WTC11 (cell line): ENCODE results near the gene CACNB4. TPM values are rescaled to one million over a fixed set of nuclear protein-coding genes. Genes with fewer than 3 reads are reported as not detected.

ENCODE experiments used
- ATAC-seq: fragments of 200-7000 bp; cut with Tn5 transposase; 2 replicates; pipeline ENCODE4 v1.10.0; 2021; ENCODE audit warnings: mild to moderate bottlenecking, moderate library complexity
- CTCF ChIA-PET: fragments of 300-600 bp; sonication (Branson Sonifier 250); formaldehyde crosslinking; loops from one replicate; lab custom pipeline; 2021; ENCODE audit warnings: antibody characterized with exemption; lab: Charles Lee
- POLR2A ChIA-PET: fragments of 350-600 bp; sonication (Branson Sonifier 250); formaldehyde crosslinking; loops from one replicate; lab custom pipeline; 2021; ENCODE audit warnings: antibody characterized with exemption; lab: Charles Lee
- DNase-seq: peaks from one replicate; pipeline ENCODE4 v3.0.0; 2021; ENCODE audit warnings: low spot score
- H3K27ac Mint-ChIP-seq: 2 replicates; pipeline ENCODE4 v1.8.0; 2021; ENCODE audit warnings: mixed read lengths
- H3K27me3 Mint-ChIP-seq: 2 replicates; pipeline ENCODE4 v1.8.0; 2021; ENCODE audit warnings: low read depth, mild to moderate bottlenecking, moderate library complexity, mixed read lengths
- H3K36me3 Mint-ChIP-seq: 2 replicates; pipeline ENCODE4 v1.8.0; 2021; ENCODE audit warnings: mixed read lengths
- H3K4me1 Mint-ChIP-seq: 2 replicates; pipeline ENCODE4 v1.8.0; 2022; ENCODE audit warnings: mixed read lengths
- H3K4me3 Mint-ChIP-seq: 2 replicates; pipeline ENCODE4 v1.8.0; 2021; ENCODE audit warnings: mild to moderate bottlenecking, moderate library complexity, mixed read lengths
- H3K9me3 Mint-ChIP-seq: 2 replicates; pipeline ENCODE4 v1.8.0; 2021; ENCODE audit warnings: mixed read lengths
- E2F1 ChIP-seq: sonication (generic); formaldehyde crosslinking; IDR thresholded peaks from 2 replicates; pipeline ENCODE4 v1.8.0; 2022; ENCODE audit warnings: mild to moderate bottlenecking, missing genetic modification reagents
- EMX1 ChIP-seq: fragments of 250-450 bp; sonication (Bioruptor Pico); IDR thresholded peaks from 2 replicates; pipeline ENCODE4 v1.8.0; 2021; ENCODE audit warnings: mild to moderate bottlenecking
- ETV6 ChIP-seq: sonication (generic); formaldehyde crosslinking; IDR thresholded peaks from 2 replicates; pipeline ENCODE4 v1.8.1; 2022; ENCODE audit warnings: mild to moderate bottlenecking, missing genetic modification reagents
- FOXJ3 ChIP-seq: sonication (generic); formaldehyde crosslinking; IDR thresholded peaks from 2 replicates; pipeline ENCODE4 v1.9.0; 2021; ENCODE audit warnings: missing genetic modification reagents, mild to moderate bottlenecking, borderline replicate concordance
- FOXP1 ChIP-seq: sonication (generic); formaldehyde crosslinking; IDR thresholded peaks from 2 replicates; pipeline ENCODE4 v1.8.0; 2022; ENCODE audit warnings: missing genetic modification reagents, mild to moderate bottlenecking, moderate library complexity, borderline replicate concordance
- FOXP4 ChIP-seq: sonication (generic); formaldehyde crosslinking; IDR thresholded peaks from 2 replicates; pipeline ENCODE4 v1.8.0; 2022; ENCODE audit warnings: mild to moderate bottlenecking, missing genetic modification reagents
- HMGA2 ChIP-seq: fragments of 250-450 bp; sonication (Bioruptor Pico); IDR thresholded peaks from 2 replicates; pipeline ENCODE4 v1.4.0; 2021; ENCODE audit warnings: mild to moderate bottlenecking, moderate library complexity
- JAZF1 ChIP-seq: fragments of 250-450 bp; sonication (Bioruptor Pico); IDR thresholded peaks from 2 replicates; pipeline ENCODE4 v1.9.0; 2021; ENCODE audit warnings: moderate library complexity, mild to moderate bottlenecking, inconsistent platforms
- JUN ChIP-seq: sonication (generic); formaldehyde crosslinking; IDR thresholded peaks from 2 replicates; pipeline ENCODE4 v1.8.0; 2023; ENCODE audit warnings: mild to moderate bottlenecking, missing genetic modification reagents
- MAX ChIP-seq: sonication (generic); formaldehyde crosslinking; IDR thresholded peaks from 2 replicates; pipeline ENCODE4 v1.8.0; 2022; ENCODE audit warnings: mild to moderate bottlenecking, missing genetic modification reagents
- MXD4 ChIP-seq: fragments of 250-450 bp; sonication (Bioruptor Pico); IDR thresholded peaks from 2 replicates; pipeline ENCODE4 v1.8.0; 2021; ENCODE audit warnings: mild to moderate bottlenecking, moderate library complexity, borderline replicate concordance
- MYBL2 ChIP-seq: sonication (generic); formaldehyde crosslinking; IDR thresholded peaks from 2 replicates; pipeline ENCODE4 v1.8.1; 2023; ENCODE audit warnings: mild to moderate bottlenecking, moderate library complexity, missing genetic modification reagents
- OVOL2 ChIP-seq: fragments of 250-450 bp; sonication (Bioruptor Pico); IDR thresholded peaks from 2 replicates; pipeline ENCODE4 v1.9.0; 2021; ENCODE audit warnings: mild to moderate bottlenecking, borderline replicate concordance
- PREB ChIP-seq: sonication (generic); formaldehyde crosslinking; IDR thresholded peaks from 2 replicates; pipeline ENCODE4 v1.8.1; 2022; ENCODE audit warnings: mild to moderate bottlenecking, missing genetic modification reagents, moderate library complexity, borderline replicate concordance
- RORB ChIP-seq: fragments of 250-450 bp; sonication (Bioruptor Pico); IDR thresholded peaks from 2 replicates; pipeline ENCODE4 v1.9.0; 2021; ENCODE audit warnings: mild to moderate bottlenecking
- SMAD3 ChIP-seq: sonication (generic); formaldehyde crosslinking; IDR thresholded peaks from 2 replicates; pipeline ENCODE4 v1.8.0; 2022; ENCODE audit warnings: missing genetic modification reagents, mild to moderate bottlenecking, borderline replicate concordance
- SMAD4 ChIP-seq: sonication (generic); formaldehyde crosslinking; IDR thresholded peaks from 2 replicates; pipeline ENCODE4 v1.8.0; 2022; ENCODE audit warnings: mild to moderate bottlenecking, missing genetic modification reagents
- TEAD1 ChIP-seq: sonication (generic); formaldehyde crosslinking; IDR thresholded peaks from 2 replicates; pipeline ENCODE4 v1.8.0; 2022; ENCODE audit warnings: mild to moderate bottlenecking, missing genetic modification reagents
- ZBTB21 ChIP-seq: sonication (generic); formaldehyde crosslinking; IDR thresholded peaks from 2 replicates; pipeline ENCODE4 v1.8.1; 2023; ENCODE audit warnings: mild to moderate bottlenecking, missing genetic modification reagents, borderline replicate concordance
- ZNF532 ChIP-seq: fragments of 250-450 bp; sonication (Bioruptor Pico); IDR thresholded peaks from 2 replicates; pipeline ENCODE4 v1.9.0; 2021; ENCODE audit warnings: mild to moderate bottlenecking, borderline replicate concordance
- ZSCAN18 ChIP-seq: fragments of 250-450 bp; sonication (Bioruptor Pico); IDR thresholded peaks from 2 replicates; pipeline ENCODE4 v2.1.2; 2022; ENCODE audit warnings: mild to moderate bottlenecking, moderate library complexity
- total RNA-seq: library from RNA; stranded (reverse); gene quantifications from 3 replicates; pipeline ENCODE4 v1.2.3, GENCODE V29; 2021

The CACNB4 gene
- total RNA-seq, 1 experiment from 2014 or later: 4.7 TPM

GRCh38 chr2:151971301-151972051 lies 127.4 kb downstream of the CACNB4 start (continued):
- no peak for TF ChIP-seq MXD4 (CRISPR knock-in tag)
- TF ChIP-seq ETV6 (CRISPR knock-in tag): no peak
- TF ChIP-seq SMAD4 (CRISPR knock-in tag): no peak
- no peak for TF ChIP-seq ZNF532 (CRISPR knock-in tag)
- TF ChIP-seq JAZF1: no peak
- TF ChIP-seq PREB (CRISPR knock-in tag): no peak
- no peak for TF ChIP-seq RORB
- TF ChIP-seq EMX1: no peak
- TF ChIP-seq SMAD3: no peak
- no peak for TF ChIP-seq TEAD1 (CRISPR knock-in tag)
- TF ChIP-seq OVOL2 (CRISPR knock-in tag): no peak

- ChIA-PET POLR2A (no interaction called here), CTCF (interaction anchor here (1.1 kb wide), 1 partner anchor 30 kb away, joined by 3 read pairs; no protein-coding TSS in a partner anchor)
- Mint-ChIP-seq H3K27me3 (no peaks in the 10 kb centered on the region), H3K27ac (no peak overlapping the region), H3K9me3 (no peaks in the 10 kb centered on the region), H3K4me3 (no peak overlapping the region), H3K36me3 (no peaks in the 10 kb centered on the region), H3K4me1 (peaks cover 30% of the 10 kb centered on the region)
- ATAC-seq: no peak
- TF ChIP-seq FOXJ3 (CRISPR knock-in tag) (no peak), E2F1 (CRISPR knock-in tag) (no peak), FOXP4 (CRISPR knock-in tag) (no peak), MYBL2 (CRISPR knock-in tag) (no peak), ZBTB21 (CRISPR knock-in tag) (no peak), HMGA2 (CRISPR knock-in tag) (no peak), FOXP1 (CRISPR knock-in tag) (no peak), JUN (CRISPR knock-in tag) (no peak), ZSCAN18 (CRISPR knock-in tag) (no peak), MAX (CRISPR knock-in tag) (no peak)
- DNase-seq: no peak
These were observed 129.9 kb downstream of the CACNB4 start for GRCh38 chr2:151968770-151969470.
